GM10248 (cell line): ENCODE measurements around the gene TSPYL2.

ENCODE experiments used
- CTCF ChIA-PET: fragments of 300-600 bp; sonication (Branson Sonifier 250); formaldehyde crosslinking; extraction: SDS; loops from one replicate; lab custom pipeline; 2021; ENCODE audit warnings: antibody characterized with exemption; lab: Yijun Ruan, JAX
- POLR2A ChIA-PET: fragments of 350-650 bp; sonication (Branson Sonifier 250); formaldehyde crosslinking; extraction: SDS; loops from one replicate; lab custom pipeline; 2020; ENCODE audit warnings: antibody characterized with exemption; lab: Yijun Ruan, JAX
- DNase-seq: peaks from one replicate; pipeline ENCODE4 v3.0.0; 2012; ENCODE audit errors: extremely low spot score
- TF ChIP-seq, protein P1 (sequence below): IDR thresholded peaks from 2 replicates; pipeline ENCODE4 v1.5.1; 2012; ENCODE audit warnings: mild to moderate bottlenecking, low read depth; ENCODE audit errors: extremely low read depth, missing control alignments, control extremely low read depth

TSPYL2 gene

DNA sequence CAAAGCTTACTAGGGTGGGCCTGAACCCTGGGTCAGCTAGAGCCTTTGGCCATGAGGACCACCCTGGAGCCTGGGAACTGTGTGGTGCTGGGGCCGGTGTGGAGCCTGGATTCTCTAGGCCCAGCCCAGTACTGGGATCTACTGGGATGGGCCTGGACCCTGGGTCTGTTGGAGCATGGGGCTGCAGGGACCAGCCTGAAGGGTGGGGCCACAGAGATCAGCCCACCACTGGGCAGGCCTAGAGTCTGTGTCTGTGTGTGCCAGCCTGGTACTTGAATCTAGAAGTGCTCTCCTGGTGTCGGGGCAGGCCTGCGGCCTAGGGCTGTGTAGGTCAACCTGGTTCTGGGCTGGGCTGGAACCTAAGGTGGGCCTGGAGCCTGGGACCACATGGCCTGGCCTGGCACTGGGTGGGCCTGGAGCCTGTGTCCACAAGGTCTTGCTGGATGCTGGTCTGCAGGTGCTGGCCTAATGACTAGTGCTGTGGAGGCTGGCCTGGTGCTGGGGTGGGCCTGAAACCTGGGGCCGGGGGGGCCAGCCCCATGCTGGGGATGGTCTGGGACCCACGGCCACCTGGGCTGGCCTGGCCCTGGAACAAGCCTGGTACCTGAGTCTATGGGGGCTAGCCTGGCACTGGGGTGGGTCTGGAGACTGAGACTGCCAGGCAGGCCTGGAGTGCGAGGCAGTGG is 32.8 kb downstream of the TSPYL2 start:
- POLR2A ChIA-PET, result no interaction called here
- CTCF ChIA-PET, result no interaction called here

DNA sequence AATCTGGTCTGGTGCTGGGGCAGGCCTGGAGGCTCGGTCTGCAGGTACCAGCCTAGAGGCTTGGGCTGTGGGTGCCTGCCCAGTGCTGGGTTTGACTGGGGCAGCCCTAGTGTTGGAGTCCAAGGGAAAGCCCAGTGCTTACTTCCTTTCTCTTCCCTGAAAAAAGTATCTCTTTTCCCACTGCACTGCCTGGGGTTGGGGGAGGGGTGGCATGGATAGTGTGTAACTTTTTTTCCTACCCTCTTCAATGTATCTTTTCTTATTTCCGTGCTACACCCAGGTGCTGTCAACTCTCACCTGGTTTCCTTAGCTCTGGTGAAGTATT is 33.3 kb downstream of the TSPYL2 start:
- DNase-seq, result no peak
- ChIA-PET CTCF (no interaction called here), POLR2A (no interaction called here)
- TF ChIP-seq, protein P1, sequence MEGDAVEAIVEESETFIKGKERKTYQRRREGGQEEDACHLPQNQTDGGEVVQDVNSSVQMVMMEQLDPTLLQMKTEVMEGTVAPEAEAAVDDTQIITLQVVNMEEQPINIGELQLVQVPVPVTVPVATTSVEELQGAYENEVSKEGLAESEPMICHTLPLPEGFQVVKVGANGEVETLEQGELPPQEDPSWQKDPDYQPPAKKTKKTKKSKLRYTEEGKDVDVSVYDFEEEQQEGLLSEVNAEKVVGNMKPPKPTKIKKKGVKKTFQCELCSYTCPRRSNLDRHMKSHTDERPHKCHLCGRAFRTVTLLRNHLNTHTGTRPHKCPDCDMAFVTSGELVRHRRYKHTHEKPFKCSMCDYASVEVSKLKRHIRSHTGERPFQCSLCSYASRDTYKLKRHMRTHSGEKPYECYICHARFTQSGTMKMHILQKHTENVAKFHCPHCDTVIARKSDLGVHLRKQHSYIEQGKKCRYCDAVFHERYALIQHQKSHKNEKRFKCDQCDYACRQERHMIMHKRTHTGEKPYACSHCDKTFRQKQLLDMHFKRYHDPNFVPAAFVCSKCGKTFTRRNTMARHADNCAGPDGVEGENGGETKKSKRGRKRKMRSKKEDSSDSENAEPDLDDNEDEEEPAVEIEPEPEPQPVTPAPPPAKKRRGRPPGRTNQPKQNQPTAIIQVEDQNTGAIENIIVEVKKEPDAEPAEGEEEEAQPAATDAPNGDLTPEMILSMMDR, result no peak

More for the DNA sequence above, 32.8 kb downstream of the TSPYL2 start:
- no peak for DNase-seq
- TF ChIP-seq, protein P1, result no peak

DNA sequence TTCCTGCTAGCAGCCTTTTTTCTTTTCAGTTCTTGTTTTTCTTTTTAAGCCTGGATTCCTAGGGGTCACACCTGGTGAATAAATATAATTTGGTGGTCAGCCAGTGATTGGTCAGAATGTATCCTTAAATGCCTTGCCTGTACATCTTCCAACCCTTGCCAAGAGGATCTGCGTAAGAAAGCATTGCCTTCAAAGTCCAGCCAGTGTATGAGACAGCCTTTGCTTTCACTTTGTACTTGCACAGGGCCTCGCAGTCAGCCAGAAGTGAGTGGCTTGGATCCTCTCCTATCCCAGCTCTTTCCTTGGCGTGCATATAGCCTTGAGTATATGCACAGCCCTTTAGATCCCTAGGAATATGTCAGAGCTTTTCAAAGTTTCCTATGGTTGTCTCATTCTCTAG is 33.9 kb downstream of the TSPYL2 start:
- DNase-seq, result no peak
- TF ChIP-seq, protein P1, result no peak
- ChIA-PET POLR2A (interaction anchor here (0.6 kb wide), 1 partner anchor 38 kb away, joined by 6 read pairs; no protein-coding TSS in a partner anchor), CTCF (no interaction called here)

DNA sequence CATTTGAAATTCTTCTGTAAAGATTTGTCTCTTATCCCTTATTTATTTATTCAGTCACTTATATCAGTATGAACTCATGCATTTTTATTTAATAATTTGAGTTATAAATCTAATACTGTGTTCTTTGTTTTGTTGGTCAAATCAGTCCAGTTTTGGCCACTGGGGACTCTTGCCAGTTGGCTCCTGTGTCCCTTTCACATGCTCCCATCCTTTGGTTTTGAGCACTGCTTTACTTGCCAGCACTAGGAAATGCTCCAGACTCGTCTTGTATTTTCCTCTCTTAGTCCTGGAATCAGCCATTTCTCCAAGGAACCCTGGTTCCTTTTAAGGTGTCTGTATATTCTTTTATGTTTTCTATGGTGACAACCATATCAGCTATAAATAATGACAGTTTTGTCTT is 39.8 kb downstream of the TSPYL2 start:
- CTCF ChIA-PET, result no interaction called here
- no peak for DNase-seq
- POLR2A ChIA-PET, result no interaction called here
- TF ChIP-seq, protein P1, result no peak

DNA sequence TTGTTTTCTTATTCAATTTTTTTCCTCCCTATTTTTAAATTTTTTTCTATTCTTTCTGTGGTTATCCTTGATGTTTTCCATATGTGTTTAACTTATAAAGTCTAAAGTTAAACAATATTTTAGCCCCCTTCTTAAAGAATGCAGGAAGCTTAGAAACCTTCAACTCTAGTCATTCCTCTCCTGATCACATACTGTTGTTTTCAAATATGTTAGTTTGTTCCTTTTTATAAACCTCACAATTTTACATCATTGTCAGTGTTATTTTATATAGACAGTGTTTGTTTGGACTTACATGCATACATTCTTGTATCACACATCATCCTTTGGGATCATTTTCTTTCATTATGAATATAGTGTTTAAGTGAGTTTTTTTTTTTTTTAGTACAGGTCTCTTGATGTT is 43.3 kb downstream of the TSPYL2 start:
- TF ChIP-seq, protein P1, result no peak
- ChIA-PET CTCF (no interaction called here), POLR2A (no interaction called here)
- DNase-seq, result no peak

DNA sequence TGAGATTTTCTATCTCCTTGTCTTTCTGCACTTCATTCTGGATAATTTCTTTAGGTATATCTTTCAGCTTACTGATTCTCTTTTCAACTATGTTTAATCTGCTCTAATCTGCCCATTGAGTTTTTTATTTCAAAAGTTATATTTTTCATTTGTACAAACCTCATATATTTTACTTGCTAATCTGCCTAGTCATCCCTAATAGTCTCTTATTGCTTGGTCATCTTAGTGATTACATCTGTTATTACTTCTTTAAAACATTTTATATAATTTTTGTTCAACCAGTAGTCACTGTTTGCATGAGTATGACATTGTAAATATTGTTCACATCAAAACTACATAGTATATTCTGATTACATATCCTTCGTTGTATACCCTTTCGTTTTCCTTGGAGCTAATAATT is 44.2 kb downstream of the TSPYL2 start:
- TF ChIP-seq, protein P1, result no peak
- no peak for DNase-seq
- POLR2A ChIA-PET, result no interaction called here
- CTCF ChIA-PET, result no interaction called here
